Endothelial cell of umbilical vein (primary cell): ENCODE data around the gene GRID2IP. TPM values are rescaled to one million over a fixed set of nuclear protein-coding genes. Genes with fewer than 3 reads are reported as not detected.

Experiments
- BruUV-seq: library from RNA; stranded (reverse); fragments of 400-500 nt; replicated peaks from 2 replicates; lab custom pipeline; 2021; lab: Mats Ljungman, UMichigan
- CTCF ChIA-PET: fragments of 300-600, 350-600 bp; sonication (Branson Sonifier 250); formaldehyde crosslinking; loops from one replicate; lab custom pipeline; 2021; ENCODE audit warnings: antibody characterized with exemption, inconsistent platforms; lab: Charles Lee
- POLR2A ChIA-PET: fragments of 300-600, 350-600 bp; sonication (Branson Sonifier 250); formaldehyde crosslinking; loops from one replicate; lab custom pipeline; 2021; ENCODE audit warnings: antibody characterized with exemption, inconsistent platforms; lab: Charles Lee
- DNase-seq: peaks from one replicate; pipeline ENCODE4 v3.0.0-alpha.2; 2011; ENCODE audit warnings: low read depth, low spot score
- FAIRE-seq: peaks from 2 replicates; lab custom pipeline; 2011; peaks lifted over from hg19 to GRCh38; lab: Jason Lieb, UNC
- H2AFZ ChIP-seq: 2 replicates; pipeline ENCODE4 v1.6.0; 2012; ENCODE audit warnings: low read depth, low read length, control low read depth, inconsistent platforms
- H3K27ac ChIP-seq: 2 replicates; pipeline ENCODE4 v1.5.1; 2011; ENCODE audit warnings: low read depth, mild to moderate bottlenecking, control low read depth, low read length, moderate library complexity; ENCODE audit not compliant: insufficient read depth
- H3K27me3 ChIP-seq, 2 experiments: 2 replicates each; pipeline versions ENCODE4 v1.6.0 to v1.6.1; 2011; ENCODE audit warnings: low read length in 2 of 2, mixed read lengths in 1 of 2; ENCODE audit not compliant: control insufficient read depth in 2 of 2, insufficient read depth in 2 of 2
- H3K36me3 ChIP-seq, 2 experiments: 2 replicates in 1 of 2; 3 replicates in 1 of 2; pipeline ENCODE4 v1.5.1; 2011; ENCODE audit warnings: low read length in 2 of 2, mild to moderate bottlenecking in 1 of 2, moderate library complexity in 1 of 2; ENCODE audit not compliant: control insufficient read depth in 2 of 2, insufficient read depth in 2 of 2; ENCODE audit errors: extremely low read depth in 1 of 2
- H3K4me1 ChIP-seq: 3 replicates; pipeline ENCODE4 v1.5.1; 2011; ENCODE audit warnings: mild to moderate bottlenecking, low read length; ENCODE audit not compliant: control insufficient read depth, insufficient read depth; ENCODE audit errors: extremely low read depth
- H3K4me2 ChIP-seq: 2 replicates; pipeline ENCODE4 v1.6.1; 2011; ENCODE audit warnings: low read length, control low read depth, mixed read lengths; ENCODE audit not compliant: insufficient read depth
- H3K4me3 ChIP-seq, 3 experiments: fragments of 200-600 bp in 1 of 3; sonication (generic), shearing (Covaris generic) in 1 of 3; replicated peaks in 1 of 3; 2 replicates each; pipeline ENCODE4 v1.5.1; 2011 to 2016; ENCODE audit warnings: control low read depth in 3 of 3, low read length in 3 of 3, mild to moderate bottlenecking in 2 of 3, inconsistent platforms in 1 of 3, low read depth in 1 of 3, moderate library complexity in 1 of 3; ENCODE audit not compliant: insufficient read depth in 1 of 3
- H3K79me2 ChIP-seq: 2 replicates; pipeline ENCODE4 v1.6.0; 2012; ENCODE audit warnings: low read length, inconsistent platforms; ENCODE audit not compliant: control insufficient read depth, insufficient read depth
- H3K9ac ChIP-seq: replicated peaks from 2 replicates; pipeline ENCODE3; 2011; ENCODE audit warnings: low read length, control low read depth; ENCODE audit not compliant: insufficient read depth; ENCODE audit errors: extremely low read depth
- H3K9me1 ChIP-seq: replicated peaks from 3 replicates; pipeline ENCODE4 v1.6.0; 2011; ENCODE audit warnings: mild to moderate bottlenecking, low read length; ENCODE audit not compliant: control insufficient read depth, insufficient read depth; ENCODE audit errors: extremely low read depth
- H3K9me3 ChIP-seq: replicated peaks from 2 replicates; pipeline ENCODE4 v1.5.1; 2012; ENCODE audit warnings: low read length, inconsistent platforms; ENCODE audit not compliant: control insufficient read depth, insufficient read depth
- H4K20me1 ChIP-seq: replicated peaks from 2 replicates; pipeline ENCODE3; 2011; ENCODE audit warnings: mild to moderate bottlenecking, low read length; ENCODE audit not compliant: control insufficient read depth, insufficient read depth; ENCODE audit errors: extremely low read depth
- CTCF ChIP-seq, 2 donors: IDR thresholded peaks; 1 replicate in 1 of 2; 2 replicates in 1 of 2; pipeline ENCODE4 v1.5.1; 2011; ENCODE audit warnings: low read length in 2 of 2, mild to moderate bottlenecking in 2 of 2, moderate library complexity in 2 of 2, control low read depth in 1 of 2, inconsistent platforms in 1 of 2, low read depth in 1 of 2; ENCODE audit not compliant: insufficient read depth in 1 of 2; ENCODE audit errors: extremely low read depth in 1 of 2
- EZH2 ChIP-seq: IDR thresholded peaks from 2 replicates; pipeline ENCODE4 v1.6.1; 2012; ENCODE audit warnings: borderline replicate concordance, low read depth, mild to moderate bottlenecking, moderate library complexity, low read length, inconsistent platforms; ENCODE audit not compliant: severe bottlenecking
- FOS ChIP-seq: IDR thresholded peaks from 2 replicates; pipeline ENCODE4 v1.6.1; 2011; ENCODE audit warnings: mild to moderate bottlenecking, low read length, moderate library complexity, borderline replicate concordance; ENCODE audit not compliant: insufficient read depth
- GATA2 ChIP-seq: IDR thresholded peaks from 2 replicates; pipeline ENCODE4 v1.7.0; 2011; ENCODE audit warnings: low read depth, mild to moderate bottlenecking, moderate library complexity, mixed read lengths, low read length; ENCODE audit not compliant: insufficient read length, insufficient read depth
- JUN ChIP-seq: IDR thresholded peaks from 2 replicates; pipeline ENCODE4 v1.6.1; 2011; ENCODE audit warnings: borderline replicate concordance, low read depth; ENCODE audit not compliant: insufficient read length, insufficient read depth
- MAX ChIP-seq: IDR thresholded peaks from 2 replicates; pipeline ENCODE4 v1.6.1; 2011; ENCODE audit not compliant: insufficient read depth, insufficient read length
- MYC ChIP-seq: IDR thresholded peaks from one replicate; pipeline ENCODE4 v1.6.1; 2011; ENCODE audit warnings: mild to moderate bottlenecking, low read depth, low read length
- POLR2A ChIP-seq: IDR thresholded peaks from 2 replicates; pipeline ENCODE4 v1.6.1; 2012; ENCODE audit warnings: low read depth, mild to moderate bottlenecking, control low read depth, low read length
- POLR2AphosphoS5 ChIP-seq: IDR thresholded peaks from 2 replicates; pipeline ENCODE4 v1.6.1; 2012; ENCODE audit warnings: low read depth, mild to moderate bottlenecking, control low read depth, low read length, moderate library complexity; ENCODE audit not compliant: insufficient read depth
- dilution Hi-C: fragments of 300-500 bp; cut with MboI; formaldehyde crosslinking; loops from one replicate; pipeline ENCODE4 v1.15.0; 2019; ENCODE audit warnings: low sequenced_read_pairs; ENCODE audit not compliant: extremely low pct_ligation_motif_present
- intact Hi-C: fragments of 100-400 bp; cut with micrococcal nuclease; formaldehyde crosslinking; loops from one replicate; pipeline ENCODE4 v1.10.0; 2022
- polyA plus RNA-seq, 4 experiments: library from polyadenylated mRNA; depleted of rRNA in 3 of 4; stranded (reverse) in 3 of 4; unstranded in 1 of 4; fragments of >200 nt; gene quantifications; 2 replicates each; pipeline versions ENCODE4 v1.2.1 to v1.2.3, GENCODE V29; 2011 to 2012; ENCODE audit warnings: missing spikeins in 1 of 4
- total RNA-seq: library from RNA; stranded (reverse); gene quantifications from 2 replicates; pipeline ENCODE4 v1.2.3, GENCODE V29; 2021

Gene GRID2IP
- total and polyA plus RNA-seq, 2 donors (not counting 3 experiments of a cell fraction or from before 2014, with no cell fraction given), result not detected

GRCh38 chr7:6478186-6478585, 73.1 kb downstream of the GRID2IP start:
- BruUV-seq, result no TSS peak
- POLR2A ChIA-PET, result no interaction called here
- Histone ChIP-seq H3K27ac (no peak overlapping the region), H3K9ac (no peak overlapping the region), H3K36me3 (peaks cover 4 to 7% of the 10 kb centered on the region in 2 experiments), H4K20me1 (peaks cover 13% of the 10 kb centered on the region), H3K79me2 (peaks cover 99% of the 10 kb centered on the region), H2AFZ (no peak overlapping the region), H3K9me1 (no peaks in the 10 kb centered on the region), H3K4me1 (peaks cover 6% of the 10 kb centered on the region), H3K27me3 (no peaks in the 10 kb centered on the region), H3K4me2 (no peak overlapping the region), H3K9me3 (no peaks in the 10 kb centered on the region), H3K4me3 (no peak overlapping the region)
- no peak for TF ChIP-seq JUN
- TF ChIP-seq GATA2, result no peak
- no peak for TF ChIP-seq MAX
- TF ChIP-seq FOS, result no peak
- no peak for TF ChIP-seq MYC
- no peak for TF ChIP-seq POLR2A
- TF ChIP-seq EZH2, result no peak
- intact Hi-C loops (no loop called here), dilution Hi-C loops (no loop called here)
- no peak for DNase-seq
- CTCF ChIA-PET, result no interaction called here
- no peak for FAIRE-seq

- ChIA-PET POLR2A (no interaction called here), CTCF (no interaction called here)
- Histone ChIP-seq H3K4me2 (no peak overlapping the region), H3K4me3 (no peak overlapping the region), H3K36me3 (peaks cover 4 to 7% of the 10 kb centered on the region in 2 experiments), H3K9me1 (no peaks in the 10 kb centered on the region), H4K20me1 (peaks cover 13% of the 10 kb centered on the region), H3K9me3 (no peaks in the 10 kb centered on the region), H2AFZ (no peak overlapping the region), H3K27ac (no peak overlapping the region), H3K9ac (no peak overlapping the region), H3K4me1 (peaks cover 3% of the 10 kb centered on the region), H3K79me2 (peaks cover 99% of the 10 kb centered on the region), H3K27me3 (no peaks in the 10 kb centered on the region)
- dilution Hi-C loops (no loop called here), intact Hi-C loops (no loop called here)
- DNase-seq (no peak), FAIRE-seq (no peak)
- no peak for TF ChIP-seq GATA2
- no peak for TF ChIP-seq MAX
- no peak for TF ChIP-seq CTCF (IDR thresholded peaks at IDR 0.05; ENCODE audit: extremely low read depth in 1 of 2, insufficient read depth in 1 of 2, low read depth in 1 of 2, low read length in 2 of 2)
- TF ChIP-seq POLR2A, result no peak
- no peak for TF ChIP-seq FOS
- TF ChIP-seq POLR2AphosphoS5, result no peak
- TF ChIP-seq JUN, result no peak
- TF ChIP-seq EZH2, result no peak
- no peak for TF ChIP-seq MYC
- no TSS peak for BruUV-seq
Measured at GRCh38 chr7:6477318-6477660, 74.0 kb downstream of the GRID2IP start.
